ENCODE results near the gene ARAP3. TPM values are rescaled to one million over a fixed set of nuclear protein-coding genes. Genes with fewer than 3 reads are reported as not detected.

ARAP3 gene
- total and polyA plus RNA-seq, 2 donors (not counting 1 experiment from before 2014, with no cell fraction given): 0.34 to 3.7 TPM

- peaks cover 0 to 62% (median 28%) of the 10 kb centered on the region in 4 experiments for H3K27me3 ChIP-seq (replicated peaks in 1 of 4; ENCODE audit: control extremely low read depth in 1 of 4, control insufficient read depth in 3 of 4, insufficient read depth in 4 of 4, low read length in 3 of 4)
- H3K4me1 ChIP-seq (ENCODE audit: control insufficient read depth in 2 of 2, insufficient read depth in 2 of 2, low read length in 2 of 2): peaks cover 8 to 11% of the 10 kb centered on the region in 2 donors
- H2AFZ ChIP-seq (ENCODE audit: insufficient read depth, low read depth, low read length, poor library complexity, severe bottlenecking): no peak overlapping the region
- H3K9me3 ChIP-seq (ENCODE audit: control extremely low read depth in 1 of 3, control insufficient read depth in 2 of 3, insufficient read depth in 1 of 3, low read length in 2 of 3): no peaks in the 10 kb centered on the region
- Mint-ChIP-seq H3K27ac (no peak overlapping the region), H3K4me3 (no peak overlapping the region), H3K27me3 (peaks cover 81% of the 10 kb centered on the region), H3K4me1 (peaks cover 7% of the 10 kb centered on the region), H3K9me3 (ENCODE audit: insufficient read depth) (no peaks in the 10 kb centered on the region)
- ChIA-PET CTCF (interaction anchor here (0.6 to 10.3 kb wide), 10 partner anchors 8 to 450 kb away, joined by 3 to 198 read pairs (median 30); partner anchors contain the start of genes GNPDA1, PCDH1 and PCDH12), POLR2A (interaction anchor here (0.5 to 0.6 kb wide), 2 partner anchors 193 to 275 kb away, joined by 4 to 6 read pairs; no protein-coding TSS in a partner anchor)
- intact Hi-C loops (cut with micrococcal nuclease): no loop called here
- H4K20me1 ChIP-seq (ENCODE audit: control insufficient read depth, insufficient read depth, low read length, poor library complexity, severe bottlenecking): no peaks in the 10 kb centered on the region
- TF ChIP-seq EZH2 (IDR thresholded peaks at IDR 0.05; ENCODE audit: borderline replicate concordance, insufficient read depth, low read depth, low read length, poor library complexity, severe bottlenecking) (no peak), CTCF (IDR thresholded peaks at IDR 0.05) (no peak)
- 89% methylated on average over 5 of the region's 5 CpGs for WGBS (ENCODE audit: insufficient coverage)
- H3K79me2 ChIP-seq (ENCODE audit: control insufficient read depth, insufficient read depth, low read length): no peaks in the 10 kb centered on the region
- no peak overlapping the region for H3K4me3 ChIP-seq (ENCODE audit: control extremely low read depth in 1 of 5, extremely low read depth in 1 of 5, insufficient read depth in 1 of 5, low read depth in 2 of 5, low read length in 4 of 5)
- no peak overlapping the region for H3K4me2 ChIP-seq (replicated peaks; ENCODE audit: low read depth, low read length, poor library complexity, severe bottlenecking)
- ATAC-seq (ENCODE audit: low read depth) (no peak), DNase-seq (no peak)
- H3K9ac ChIP-seq (ENCODE audit: low read length): no peak overlapping the region
- H3K36me3 ChIP-seq (replicated peaks in 1 of 2; ENCODE audit: control extremely low read depth in 1 of 2, control insufficient read depth in 1 of 2, extremely low read depth in 1 of 2, insufficient read depth in 2 of 2, low read length in 1 of 2): no peaks in the 10 kb centered on the region
- H3K27ac ChIP-seq (ENCODE audit: low read length in 2 of 2): no peak overlapping the region
Observed at GRCh38 chr5:141694479-141694878, 12.4 kb upstream of the ARAP3 start.

- Mint-ChIP-seq H3K27me3 (peaks cover 77% of the 10 kb centered on the region), H3K9me3 (ENCODE audit: insufficient read depth) (no peaks in the 10 kb centered on the region), H3K4me3 (no peak overlapping the region), H3K4me1 (peaks cover 7% of the 10 kb centered on the region), H3K27ac (no peak overlapping the region)
- CTCF ChIA-PET: interaction anchor here (1.2 to 10.3 kb wide), 23 partner anchors 9 to 1105 kb away, joined by 3 to 198 read pairs (median 9); partner anchors contain the start of genes ARAP3, DELE1, GNPDA1 and PCDH1
- POLR2A ChIA-PET: interaction anchor here (1.0 to 1.9 kb wide), 2 partner anchors 10 to 268 kb away, joined by 4 to 7 read pairs; no protein-coding TSS in a partner anchor
- Histone ChIP-seq H3K36me3 (replicated peaks in 1 of 2; ENCODE audit: control extremely low read depth in 1 of 2, control insufficient read depth in 1 of 2, extremely low read depth in 1 of 2, insufficient read depth in 2 of 2, low read length in 1 of 2) (no peaks in the 10 kb centered on the region), H3K4me1 (ENCODE audit: control insufficient read depth in 2 of 2, insufficient read depth in 2 of 2, low read length in 2 of 2) (peaks cover 8% of the 10 kb centered on the region in 2 donors), H3K27ac (ENCODE audit: low read length in 2 of 2) (no peak overlapping the region), H3K4me2 (replicated peaks; ENCODE audit: low read depth, low read length, poor library complexity, severe bottlenecking) (no peak overlapping the region), H3K9me3 (ENCODE audit: control extremely low read depth in 1 of 3, control insufficient read depth in 2 of 3, insufficient read depth in 1 of 3, low read length in 2 of 3) (no peaks in the 10 kb centered on the region), H3K9ac (ENCODE audit: low read length) (no peak overlapping the region), H4K20me1 (ENCODE audit: control insufficient read depth, insufficient read depth, low read length, poor library complexity, severe bottlenecking) (no peaks in the 10 kb centered on the region), H3K79me2 (ENCODE audit: control insufficient read depth, insufficient read depth, low read length) (no peaks in the 10 kb centered on the region), H3K4me3 (ENCODE audit: control extremely low read depth in 1 of 5, extremely low read depth in 1 of 5, insufficient read depth in 1 of 5, low read depth in 2 of 5, low read length in 4 of 5) (no peak overlapping the region), H3K27me3 (replicated peaks in 1 of 4; ENCODE audit: control extremely low read depth in 1 of 4, control insufficient read depth in 3 of 4, insufficient read depth in 4 of 4, low read length in 3 of 4) (peaks cover 0 to 48% (median 16%) of the 10 kb centered on the region in 4 experiments), H2AFZ (ENCODE audit: insufficient read depth, low read depth, low read length, poor library complexity, severe bottlenecking) (no peak overlapping the region)
- ATAC-seq (ENCODE audit: low read depth) (no peak), DNase-seq (no peak)
- 87% methylated on average over 18 of the region's 25 CpGs for whole genome bisulfite sequencing (ENCODE audit: insufficient coverage)
- no peak for TF ChIP-seq CTCF (IDR thresholded peaks at IDR 0.05)
- TF ChIP-seq EZH2 (IDR thresholded peaks at IDR 0.05; ENCODE audit: borderline replicate concordance, insufficient read depth, low read depth, low read length, poor library complexity, severe bottlenecking): no peak
- intact Hi-C loops (cut with micrococcal nuclease): loop anchor here (1.0 to 2.0 kb wide), 5 partner anchors 186 to 452 kb away; partner anchors contain the start of gene RNF14
Observed at GRCh38 chr5:141692919-141693725, 11.1 kb upstream of the ARAP3 start.

Measured in B cell (primary cell).